ENCODE measurements around the gene MAST4.

DNA sequence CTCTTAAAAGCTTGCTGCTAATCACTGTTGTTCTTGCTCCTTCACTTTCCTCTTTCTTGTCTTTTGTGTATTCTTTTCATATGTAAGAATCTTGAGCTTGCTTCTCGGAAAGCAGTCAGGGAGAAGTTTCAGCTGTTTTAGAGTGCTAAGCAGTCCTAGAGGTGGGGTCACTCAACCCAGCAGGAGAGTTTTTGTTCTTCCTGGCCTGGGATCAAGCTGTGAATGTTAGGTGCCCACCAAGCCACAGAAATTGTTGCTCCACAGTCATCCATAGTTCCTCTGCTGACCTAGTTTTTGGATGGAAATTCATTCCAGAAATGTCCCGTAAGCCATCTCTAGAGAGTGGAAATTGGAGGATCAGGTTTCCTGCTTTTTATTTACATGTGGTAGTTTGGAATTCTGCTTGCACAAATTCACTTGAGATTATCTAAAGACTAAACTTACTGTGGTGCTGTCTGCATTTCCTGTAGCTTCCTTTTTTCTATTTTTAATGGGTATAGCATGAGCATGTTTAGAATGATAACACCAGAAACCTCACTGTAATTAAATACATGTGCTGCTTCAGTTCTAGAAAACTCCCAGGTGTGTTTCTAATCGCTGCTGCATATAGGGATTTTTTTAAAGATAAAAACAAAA is 108.7 kb downstream of the MAST4 start:
- TF ChIP-seq CTCF (IDR thresholded peaks at IDR 0.05; ENCODE audit: insufficient read depth, low read depth, low read length), result no peak
- TF ChIP-seq EZH2 (IDR thresholded peaks at IDR 0.05; ENCODE audit: insufficient read depth, low read length), result no peak
